T follicular helper cell (primary cell): Measurements from ENCODE around the gene ARMC9.
"Not testable (repeated sequence)": the region's sequence is repeated elsewhere in the genome, so short reads cannot be mapped to it uniquely, and the experiment has no call there.

Experiments used
- DNase-seq: peaks from one replicate; pipeline ENCODE4 v3.0.0-alpha.2; 2020; ENCODE audit warnings: low read depth

Gene ARMC9

GRCh38 chr2:231364961-231365810 is 166.8 kb downstream of the ARMC9 start:
- DNase-seq, result no peak

DNA sequence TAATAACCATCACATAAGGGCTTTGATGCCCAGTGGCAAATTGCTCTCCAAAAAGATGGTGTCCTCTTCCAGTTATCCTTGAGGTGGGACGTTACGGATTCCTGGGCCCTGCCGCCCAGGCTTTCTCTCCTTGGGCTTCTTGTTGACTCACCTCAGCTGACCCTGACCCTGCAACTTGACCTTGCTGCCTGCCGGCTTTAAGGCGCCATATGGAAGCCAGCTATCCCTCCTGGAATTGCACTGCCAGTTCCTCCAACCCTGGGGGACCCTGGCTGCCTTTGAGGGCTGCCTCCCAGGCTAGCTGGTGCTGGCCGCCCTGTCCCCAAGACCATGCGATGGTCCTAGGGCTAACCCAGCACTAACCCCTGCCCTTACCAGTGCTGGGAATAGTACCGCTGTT is 168.7 kb downstream of the ARMC9 start:
- DNase-seq, result no peak

- DNase-seq, result no peak
Observed at GRCh38 chr2:231369580-231370428, 171.4 kb downstream of the ARMC9 start.

- DNase-seq, result no peak
Observed at GRCh38 chr2:231370429-231370748, 172.0 kb downstream of the ARMC9 start.

DNA sequence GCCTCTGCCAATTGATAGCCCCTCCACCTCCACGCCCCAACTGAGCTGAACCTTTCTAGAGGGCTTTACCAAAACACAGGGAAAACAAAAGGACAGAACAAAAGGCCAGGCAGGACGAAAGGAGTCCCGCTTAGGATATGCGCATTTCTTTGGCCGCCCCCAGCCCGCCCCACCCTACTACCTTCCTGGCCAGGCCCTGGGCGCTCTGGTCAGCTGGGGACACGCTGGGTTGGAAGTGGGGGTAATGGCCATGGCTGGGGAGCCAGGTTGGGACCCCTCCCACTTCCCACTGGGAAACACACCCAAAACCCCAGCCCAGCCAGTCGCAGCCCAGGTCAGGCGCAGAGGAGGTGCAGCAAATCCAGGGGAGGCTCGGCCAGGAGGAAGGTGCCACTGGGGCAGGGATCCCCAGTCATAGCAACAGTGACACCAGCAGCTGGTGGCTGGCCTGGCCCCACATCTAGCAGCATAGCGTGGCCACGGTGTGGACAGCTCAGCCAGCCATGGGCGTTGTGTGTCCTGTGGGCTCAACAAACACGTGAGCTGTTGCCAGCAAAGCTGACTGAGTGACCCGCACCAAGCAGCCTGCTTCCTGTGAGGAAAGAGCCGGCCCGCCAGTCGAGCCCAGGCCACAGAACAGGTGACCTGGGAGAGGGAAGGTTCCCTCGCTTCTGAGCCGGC is 172.5 kb downstream of the ARMC9 start:
- no peak for DNase-seq

DNA sequence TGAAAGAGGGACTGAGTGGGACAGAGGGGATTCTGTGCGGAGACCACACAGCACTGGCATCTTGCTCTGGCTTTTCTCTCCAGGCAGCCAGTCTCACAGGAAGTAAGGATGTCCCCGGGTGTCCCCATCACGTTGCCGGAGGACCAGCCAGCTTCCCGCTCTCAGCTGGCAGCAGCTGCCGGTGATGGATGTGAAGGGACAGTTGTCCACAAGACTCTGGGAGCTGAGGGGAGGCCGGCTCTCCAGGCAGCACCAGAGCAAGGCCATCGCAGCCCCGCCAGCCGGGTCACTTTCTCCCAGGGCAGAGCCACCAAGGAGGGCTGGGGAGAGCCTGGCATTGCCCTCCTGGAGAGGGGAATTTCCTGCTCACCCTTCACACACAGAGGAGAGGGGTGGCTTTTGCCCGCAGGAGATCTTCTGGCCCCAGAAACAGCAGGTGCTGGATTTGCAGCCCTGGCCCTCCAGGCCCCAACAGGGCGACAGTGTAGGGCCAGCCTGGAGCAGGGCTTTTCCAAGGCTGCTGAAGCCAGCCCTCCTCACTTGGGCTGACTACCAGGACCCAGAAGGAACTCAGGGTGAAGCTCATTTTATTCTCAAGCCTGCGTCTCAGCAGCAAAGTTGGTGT is 173.1 kb downstream of the ARMC9 start:
- no peak for DNase-seq

- DNase-seq, result no peak
Observed at GRCh38 chr2:231372326-231372725, 173.9 kb downstream of the ARMC9 start.

- no peak for DNase-seq
Observed at GRCh38 chr2:231373184-231373583, 174.8 kb downstream of the ARMC9 start.

DNA sequence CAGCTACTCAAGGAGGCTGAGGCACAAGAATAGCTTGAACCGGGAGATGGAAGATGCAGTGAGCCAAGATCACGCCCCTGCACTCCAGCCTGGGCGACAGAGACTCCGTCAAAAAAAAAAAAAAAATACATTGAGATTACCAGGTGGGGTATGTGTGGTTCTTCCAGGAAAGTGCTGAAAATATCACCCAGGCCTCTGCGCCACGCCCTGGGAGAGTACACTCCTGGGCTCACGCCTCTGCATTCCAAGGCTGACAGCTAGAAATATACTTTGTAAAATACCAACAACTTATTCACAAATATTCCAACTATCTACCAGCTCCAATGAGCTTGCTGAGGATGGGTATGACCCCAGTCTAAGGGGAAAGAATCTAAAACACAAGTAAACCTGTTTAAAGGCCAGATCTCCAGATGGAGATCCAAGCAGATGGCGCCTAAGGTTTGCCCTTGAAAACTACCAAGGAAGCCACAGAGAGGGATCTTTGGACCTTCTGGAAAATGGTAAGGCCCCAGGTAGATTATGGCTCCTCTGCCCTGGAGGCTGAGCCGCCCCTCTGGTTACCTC is 175.4 kb downstream of the ARMC9 start:
- DNase-seq, result no peak

GRCh38 chr2:231374771-231375170 is 176.3 kb downstream of the ARMC9 start:
- no peak for DNase-seq

GRCh38 chr2:231375994-231376615 is 177.7 kb downstream of the ARMC9 start:
- not testable (repeated sequence) for DNase-seq

DNA sequence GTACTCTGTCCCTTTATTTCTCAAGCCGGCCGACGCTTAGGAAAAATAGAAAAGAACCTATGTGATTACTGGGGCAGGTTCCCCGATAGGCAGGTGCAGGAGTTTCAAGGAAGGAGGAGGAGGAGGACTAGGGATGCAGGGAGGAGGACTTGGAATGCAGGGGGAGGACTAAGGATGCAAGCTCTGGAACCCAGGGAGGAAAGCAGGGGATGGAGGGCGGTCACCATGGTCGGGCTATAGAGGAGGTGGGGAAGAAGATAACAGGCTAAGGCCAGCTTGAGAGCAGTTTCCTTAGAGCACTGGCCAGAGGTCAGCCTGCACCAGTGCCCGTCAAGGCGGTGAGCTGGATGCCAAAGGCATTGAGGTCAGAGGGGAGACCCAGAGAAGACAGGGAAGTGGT is 178.4 kb downstream of the ARMC9 start:
- no peak for DNase-seq

GRCh38 chr2:231378026-231378722 is 179.7 kb downstream of the ARMC9 start:
- no peak for DNase-seq

- no peak for DNase-seq
Observed at GRCh38 chr2:231379266-231380215, 181.1 kb downstream of the ARMC9 start.

DNA sequence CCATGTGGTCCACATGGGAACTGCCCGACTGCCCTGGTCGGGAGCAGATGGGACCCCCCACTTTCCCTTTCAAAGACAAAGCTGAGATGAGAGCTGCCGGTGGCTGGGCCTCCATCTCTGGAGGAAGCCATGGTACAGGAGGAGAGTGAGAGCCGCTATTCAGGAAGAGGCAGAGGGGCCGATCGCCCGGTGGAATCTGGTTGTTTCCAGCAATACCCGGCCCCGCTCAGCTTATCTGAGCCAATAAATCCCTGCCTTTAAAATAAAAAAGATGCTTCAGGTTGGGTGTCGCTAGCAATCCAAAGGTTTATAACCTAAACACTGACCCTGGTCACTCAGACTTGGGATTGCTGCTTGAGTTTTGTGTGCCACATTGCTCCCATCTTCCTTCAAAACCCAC is 181.9 kb downstream of the ARMC9 start:
- no peak for DNase-seq

- DNase-seq, result no peak
Observed at GRCh38 chr2:231380991-231381847, 182.8 kb downstream of the ARMC9 start.

GRCh38 chr2:231382116-231382515 is 183.7 kb downstream of the ARMC9 start:
- no peak for DNase-seq

- DNase-seq, result no peak
Observed at GRCh38 chr2:231383416-231384108, 185.1 kb downstream of the ARMC9 start.
